SK-N-MC (cell line): Measurements from ENCODE around the gene SYNDIG1L.

Experiments used
- EZH2 ChIP-seq: fragments of 200-600 bp; sonication (generic); IDR thresholded peaks from one replicate; pipeline ENCODE4 v1.6.1; 2017; ENCODE audit warnings: antibody characterized with exemption
- FOXP2 ChIP-seq: optimal IDR thresholded peaks from 2 replicates; pipeline ENCODE3; 2011; ENCODE audit warnings: mild to moderate bottlenecking, moderate library complexity; ENCODE audit not compliant: insufficient read depth; ENCODE audit errors: extremely low read length, control extremely low read depth
- POLR2AphosphoS5 ChIP-seq: IDR thresholded peaks from 2 replicates; pipeline ENCODE4 v1.6.1; 2012; ENCODE audit warnings: mild to moderate bottlenecking, low read depth, low read length, borderline replicate concordance

- TF ChIP-seq EZH2 (no peak), FOXP2 (no peak), POLR2AphosphoS5 (no peak)
Measured at GRCh38 chr14:74364271-74364880, 61.6 kb downstream of the SYNDIG1L start.
